Right lung (tissue), 10 donors: ENCODE measurements around the gene GRAMD2A. TPM values are rescaled to one million over a fixed set of nuclear protein-coding genes. Genes with fewer than 3 reads are reported as not detected.

Experiments used
- DNase-seq, 2 donors: peaks; one replicate each; pipeline ENCODE4 v3.0.0-alpha.2; 2013
- long read RNA-seq, 8 donors: transcript quantifications; one replicate each; lab custom pipeline, GENCODE V29; 2026
- polyA plus RNA-seq, 5 donors: library from polyadenylated mRNA; unstranded; fragments of 120-200 nt; gene quantifications; one replicate each; pipeline versions ENCODE4 v1.2.1 to v1.2.3, GENCODE V29; 2013; ENCODE audit warnings: inconsistent platforms in 1 of 5, low replicate concordance in 1 of 5; ENCODE audit not compliant: insufficient read length in 5 of 5, insufficient read depth in 1 of 5

Gene GRAMD2A
- polyA plus RNA-seq: 1 to 10 TPM; 6.0 to 9.6 (median 7.4) TPM
- long read RNA-seq, donor 1: 0 reads
- long read RNA-seq, donor 2: 0 reads
- long read RNA-seq, donor 3, partial matches to known transcripts: 0 of 2 reads
- long read RNA-seq, donor 3, other reads (novel, unspliced or antisense): 0 of 2 reads
- long read RNA-seq, donor 4: 0 reads
- long read RNA-seq, donor 5: 0 reads
- long read RNA-seq, donor 6, partial matches to known transcripts: 0 of 1 reads
- long read RNA-seq, donor 6, other reads (novel, unspliced or antisense): 0 of 1 reads
- long read RNA-seq, donor 7: 0 reads
- long read RNA-seq, donor 8: 0 reads

DNA sequence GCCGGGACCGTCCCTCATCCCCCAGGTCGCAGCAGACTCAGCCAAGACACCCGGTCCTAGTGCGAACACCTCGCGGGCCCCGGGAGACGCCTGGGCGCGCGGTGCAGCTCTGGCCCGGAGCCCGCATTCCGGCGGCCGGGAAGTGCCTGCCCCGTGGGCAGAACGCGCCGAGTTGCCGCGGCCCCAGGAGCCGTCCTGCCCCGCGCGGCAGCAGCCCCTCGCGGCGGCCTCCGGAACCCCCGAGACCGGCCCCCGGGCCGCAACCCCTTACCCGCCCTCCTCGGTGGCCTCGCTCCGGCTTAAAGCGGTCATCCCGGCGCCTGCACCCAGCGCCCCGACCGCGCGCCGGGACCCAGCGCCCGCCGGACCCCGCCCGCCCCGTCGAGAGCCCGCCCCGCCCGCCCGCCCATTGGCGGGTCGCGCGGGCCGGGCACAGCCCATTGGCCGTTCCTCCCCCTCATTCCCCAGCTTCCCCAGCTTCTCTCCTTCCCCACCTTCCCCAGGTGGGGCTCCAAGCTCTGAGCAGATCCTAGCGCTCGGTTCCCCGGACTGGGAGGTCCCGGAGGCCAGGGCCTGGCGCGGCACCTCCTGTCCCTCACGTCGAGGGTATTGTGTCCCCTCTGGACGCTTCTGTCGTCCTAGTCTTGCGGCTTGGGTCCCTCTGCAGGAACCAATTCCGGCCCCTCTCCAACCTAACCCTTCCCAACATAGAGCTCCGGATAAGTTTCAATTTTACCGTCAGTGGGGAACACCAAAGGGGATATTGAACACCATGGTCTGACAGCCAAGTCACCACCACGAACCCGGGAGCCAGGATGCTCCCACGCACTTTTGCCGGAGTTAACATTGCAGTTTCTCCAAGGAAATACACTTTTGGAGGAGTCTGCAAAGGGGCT is at the start of gene GRAMD2A:
GRAMD2A (minus strand) TSS at position 328 of the 896 bp plus-strand sequence.
- no peak for DNase-seq

- no peak for DNase-seq
Measured at GRCh38 chr15:72242775-72243370, 45.3 kb upstream of the GRAMD2A start.

DNA sequence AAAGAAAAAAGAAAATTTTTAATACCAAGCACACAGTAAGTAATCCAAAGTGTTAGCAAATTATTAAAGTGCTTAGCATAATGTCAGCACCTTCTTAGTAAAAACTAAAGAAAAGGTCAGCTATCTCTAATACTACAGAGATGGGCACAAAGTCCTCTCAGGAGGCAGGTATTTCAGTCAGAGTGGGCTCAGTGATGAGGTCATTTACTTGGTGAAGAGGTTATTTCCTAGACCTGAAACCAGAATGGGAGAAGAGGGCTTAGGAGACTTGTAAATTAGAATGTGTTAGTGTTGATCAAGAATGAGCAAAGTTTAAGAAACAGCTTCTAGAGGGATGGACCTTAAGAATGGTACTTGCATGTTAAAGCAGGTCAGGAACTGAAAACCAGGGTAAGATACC is 42.1 kb upstream of the GRAMD2A start:
- DNase-seq: no peak

- DNase-seq: no peak
Measured at GRCh38 chr15:72238586-72238985, 41.0 kb upstream of the GRAMD2A start.

GRCh38 chr15:72237853-72238224 is 40.3 kb upstream of the GRAMD2A start:
- DNase-seq: no peak

DNA sequence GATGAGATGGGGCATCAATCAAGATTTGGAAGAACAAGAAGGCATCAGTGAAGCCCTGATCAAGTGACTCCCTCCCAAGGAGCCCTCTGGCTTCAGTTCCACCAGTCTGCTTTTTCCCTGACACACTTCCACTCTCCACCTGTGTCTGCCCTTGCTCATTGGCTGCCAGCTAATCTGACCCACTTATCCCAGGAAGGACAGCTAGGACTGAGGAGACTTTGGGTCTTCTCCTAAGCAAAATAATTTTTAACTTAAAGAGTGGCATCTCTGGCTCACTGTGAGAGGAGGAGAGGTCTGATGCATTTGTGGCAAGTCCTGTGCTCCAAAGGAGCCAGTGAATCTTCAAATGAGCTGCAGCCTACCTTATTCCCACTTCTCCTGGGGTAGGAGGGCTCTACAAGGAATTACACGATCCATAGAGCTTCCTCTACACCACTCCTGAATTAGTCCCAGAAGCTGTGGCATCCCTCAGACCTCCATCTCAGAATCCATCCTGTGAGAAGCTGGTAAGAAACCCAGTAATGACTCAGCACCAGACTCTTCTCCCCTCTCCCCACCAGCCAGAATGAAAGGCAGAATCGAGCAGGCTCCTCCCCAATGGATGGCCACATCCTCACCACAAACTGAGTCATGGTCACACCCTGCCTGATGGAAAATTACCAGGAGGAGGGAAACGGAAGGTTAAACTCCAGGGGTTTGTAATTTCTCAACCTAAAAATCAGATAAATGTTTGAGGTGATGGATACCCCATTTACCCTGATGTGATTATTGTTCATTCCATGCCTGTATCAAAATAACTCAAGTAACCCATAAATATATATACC is 39.7 kb upstream of the GRAMD2A start:
- no peak for DNase-seq

DNA sequence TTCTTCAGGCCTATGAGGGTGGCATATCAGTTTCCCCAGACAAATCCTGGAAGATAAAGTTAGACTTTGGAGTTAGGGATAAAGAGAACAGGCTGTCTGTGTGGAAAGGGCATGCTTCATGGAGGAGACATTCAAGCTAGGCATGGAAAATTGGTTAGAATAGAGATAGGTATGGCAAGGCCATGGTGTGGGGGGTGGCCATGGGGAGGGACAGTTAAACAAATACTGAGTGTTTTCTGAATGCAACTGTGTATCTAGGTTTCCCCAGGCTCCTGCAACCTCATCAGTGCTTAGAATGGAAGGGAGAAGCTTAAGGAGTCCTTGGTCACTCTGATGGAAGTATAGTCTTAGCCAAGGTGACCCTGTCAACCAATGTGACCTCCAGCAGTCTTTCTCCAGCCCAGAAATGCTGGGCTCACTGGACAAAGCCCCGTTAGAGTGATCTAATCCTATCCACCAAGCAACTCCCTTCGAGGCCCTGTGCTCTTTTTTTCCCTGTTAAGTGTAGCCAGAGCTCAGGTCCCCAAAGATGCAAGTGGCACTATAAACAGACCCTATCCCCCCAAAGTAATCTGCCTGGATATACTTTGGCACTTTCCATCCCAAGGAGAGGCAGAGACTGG is 38.9 kb upstream of the GRAMD2A start:
- DNase-seq: no peak

- no peak for DNase-seq
Measured at GRCh38 chr15:72235298-72235697, 37.7 kb upstream of the GRAMD2A start.

DNA sequence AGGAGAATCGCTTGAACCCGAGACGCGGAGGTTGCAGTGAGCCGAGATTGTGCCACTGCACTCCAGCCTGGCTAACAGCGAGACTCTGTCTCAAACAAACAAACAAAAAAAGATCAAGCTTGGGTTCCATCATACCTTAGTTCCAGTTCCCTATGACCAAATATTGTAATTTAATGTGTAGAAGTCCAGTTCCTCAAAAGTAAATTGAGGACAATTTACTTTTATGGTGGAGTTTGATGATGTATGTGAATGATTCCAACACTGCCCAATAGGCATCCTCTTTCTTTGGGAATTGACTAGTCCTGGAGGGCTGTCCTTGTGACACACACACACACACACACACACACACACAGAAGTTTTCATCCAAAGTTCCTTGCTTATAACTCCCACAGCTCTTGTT is 36.2 kb upstream of the GRAMD2A start:
- DNase-seq: no peak

DNA sequence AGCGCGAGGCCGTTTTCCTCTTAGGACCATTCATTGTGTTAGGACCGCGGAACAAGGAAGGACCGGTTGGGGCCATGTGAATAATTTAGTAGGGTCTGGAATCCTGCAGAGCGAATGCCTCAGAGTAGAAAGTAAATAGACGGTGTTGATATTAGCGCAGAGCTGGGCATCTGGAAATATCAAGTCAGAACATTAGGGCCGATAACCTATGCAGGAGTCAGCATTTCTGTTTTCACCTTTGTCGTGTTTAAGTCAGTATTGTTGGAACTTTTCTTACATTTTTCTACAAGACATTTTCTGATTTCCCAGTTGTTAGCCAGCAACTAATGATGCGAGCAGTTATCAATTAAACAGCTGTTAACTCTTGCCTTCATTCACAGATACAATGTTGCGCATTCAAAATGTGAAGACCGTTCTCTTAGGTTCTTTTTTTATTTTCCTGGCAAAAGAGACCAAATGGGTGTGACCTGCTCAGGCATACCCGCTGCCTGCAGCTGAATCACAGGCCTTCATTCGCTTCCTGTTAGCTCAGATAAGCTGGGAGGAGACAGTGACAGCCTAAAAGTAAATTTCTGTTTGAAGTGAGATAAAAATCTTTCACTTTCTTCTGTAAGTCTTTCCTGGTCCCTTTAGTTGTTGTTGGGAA is 34.4 kb upstream of the GRAMD2A start:
- DNase-seq: peak in 1 of 2 donors; percentile 39

DNA sequence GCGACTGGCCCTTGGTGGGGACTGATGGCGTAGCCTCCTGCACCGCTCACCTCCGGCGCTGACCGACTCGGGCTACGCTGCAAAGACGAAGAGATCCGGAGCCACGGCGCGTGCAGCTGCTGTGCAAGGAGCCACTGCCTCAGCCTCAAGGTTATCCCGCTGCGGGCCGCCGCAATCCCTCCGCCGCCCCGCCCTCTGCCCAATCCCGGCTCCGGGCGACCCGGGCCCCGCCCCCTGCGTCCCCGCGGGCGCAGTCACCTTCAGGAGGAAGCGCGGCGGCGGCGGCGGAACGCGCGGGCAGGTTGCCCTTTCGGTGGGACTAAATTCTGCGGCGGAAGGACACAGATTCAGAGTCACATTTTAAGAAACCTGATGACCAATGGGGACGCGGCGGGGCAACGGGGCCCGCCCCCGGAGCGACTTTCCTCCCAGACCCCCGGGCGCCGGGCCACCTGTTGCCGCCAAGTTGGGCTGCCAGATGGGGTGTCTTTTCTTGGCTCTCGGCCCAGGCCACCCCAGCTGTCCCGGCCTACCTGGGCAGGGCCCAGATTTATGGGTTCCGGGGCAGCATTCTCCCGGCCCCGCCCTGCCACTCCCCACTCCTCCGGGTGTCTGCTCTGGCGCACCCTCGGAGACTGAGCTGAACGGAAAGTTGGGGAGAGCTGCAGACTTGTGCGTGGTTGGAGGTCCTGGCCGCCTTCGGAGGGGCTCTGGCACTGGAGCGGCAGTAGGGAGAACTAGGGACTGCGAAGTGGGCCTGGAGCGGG is 33.7 kb upstream of the GRAMD2A start, which contains the start of gene PKM:
PKM (minus strand) TSS at position 125 of the 767 bp plus-strand sequence. CDS start 12,093 bp downstream, outside the sequence.
- DNase-seq: peak; percentile 94 to 96

- DNase-seq: peak; percentile 94 to 95
Measured at GRCh38 chr15:72230197-72231065, 32.8 kb upstream of the GRAMD2A start.

DNA sequence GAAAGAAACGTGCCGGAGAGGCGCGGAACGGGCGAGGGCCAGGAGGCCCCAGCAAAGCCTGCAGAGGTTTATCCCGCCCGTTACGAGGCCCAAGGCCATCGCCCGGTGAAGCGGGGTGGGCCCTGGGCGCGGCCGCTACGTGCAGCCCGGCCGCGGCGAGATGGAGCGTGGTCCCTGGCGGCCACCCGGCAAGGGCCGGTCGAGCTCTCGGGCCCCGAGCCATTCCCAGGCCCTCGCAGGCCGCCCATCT is 32.3 kb upstream of the GRAMD2A start:
- DNase-seq: no peak

DNA sequence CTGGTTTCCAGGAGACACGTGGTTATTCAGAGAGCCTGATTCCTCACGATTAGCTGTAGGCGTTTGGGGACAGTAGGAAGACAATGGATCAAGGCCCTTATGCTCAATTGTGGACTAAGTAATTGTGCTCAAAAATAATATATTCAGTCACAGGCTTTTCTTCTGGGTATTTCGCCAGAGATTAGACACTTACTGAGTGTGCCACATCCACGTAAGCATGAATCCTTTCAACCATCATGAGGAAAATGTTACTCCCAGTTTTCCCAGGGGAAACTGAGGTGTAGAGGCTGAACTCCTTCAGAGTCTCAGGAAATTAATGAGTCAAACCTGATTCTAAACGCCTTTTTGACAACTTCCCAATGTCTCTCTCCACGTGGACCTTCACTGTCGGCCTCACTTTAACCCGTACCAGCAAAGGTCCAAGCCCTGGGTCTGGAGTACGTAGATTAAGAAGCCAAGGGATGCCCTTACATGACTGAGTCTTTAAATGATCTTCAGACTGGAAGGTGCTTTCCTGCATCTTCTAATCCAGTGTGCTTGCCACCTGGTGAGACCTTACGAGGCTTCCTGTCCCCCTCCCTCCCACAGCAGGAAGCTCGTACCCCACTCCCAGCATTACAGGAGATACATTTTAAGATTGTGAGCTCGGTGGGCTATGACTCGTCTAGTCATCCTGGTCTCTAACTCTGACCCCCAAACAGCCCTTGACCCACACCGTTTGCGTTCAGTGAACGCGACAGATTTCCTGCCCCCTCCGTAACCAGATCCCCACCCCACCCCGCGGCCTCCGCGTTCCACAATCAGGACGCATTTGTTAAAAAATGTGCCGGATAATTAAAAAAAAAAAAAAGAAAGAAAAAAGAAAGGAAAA is 31.7 kb upstream of the GRAMD2A start:
- peak in 1 of 2 donors; percentile 15 for DNase-seq

GRCh38 chr15:72227720-72228119 is 30.1 kb upstream of the GRAMD2A start:
- DNase-seq: no peak

DNA sequence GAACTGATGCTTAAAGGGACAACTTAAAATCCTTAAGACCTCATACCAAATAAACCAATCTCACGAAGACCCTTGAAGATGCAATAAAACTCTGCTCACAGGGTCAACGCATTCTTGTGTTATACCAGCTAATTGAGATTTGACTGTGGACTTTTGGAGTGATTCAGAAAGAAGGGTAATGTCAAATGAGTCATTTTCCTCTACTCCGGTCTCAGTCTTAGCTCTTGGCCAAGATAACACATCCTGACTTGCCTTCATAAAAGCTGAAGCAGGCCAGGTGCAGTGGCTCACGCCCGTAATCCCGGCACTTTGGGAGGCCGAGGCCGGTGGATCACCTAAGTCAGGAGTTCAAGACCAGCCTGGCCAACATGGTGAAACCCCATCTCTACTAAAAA is 29.6 kb upstream of the GRAMD2A start:
- no peak for DNase-seq

DNA sequence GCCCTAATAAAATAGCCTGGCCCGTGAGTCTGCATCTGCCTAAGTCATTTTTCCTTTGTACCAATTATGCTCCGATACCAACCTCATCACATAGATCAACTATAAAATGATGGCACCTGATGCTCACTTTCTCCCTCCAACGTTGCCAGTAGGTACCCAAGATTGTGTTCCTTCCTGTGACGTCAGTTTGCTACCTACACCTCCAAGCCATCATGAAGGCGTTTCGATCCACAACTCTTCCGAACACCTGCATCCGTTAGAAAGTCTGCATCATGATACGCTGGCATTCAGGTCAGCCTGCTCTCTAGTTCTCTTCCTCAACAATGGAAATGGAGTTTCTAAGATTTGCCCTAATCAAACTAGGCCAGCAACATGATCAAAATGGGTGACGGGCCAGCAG is 25.7 kb upstream of the GRAMD2A start:
- DNase-seq: no peak

DNA sequence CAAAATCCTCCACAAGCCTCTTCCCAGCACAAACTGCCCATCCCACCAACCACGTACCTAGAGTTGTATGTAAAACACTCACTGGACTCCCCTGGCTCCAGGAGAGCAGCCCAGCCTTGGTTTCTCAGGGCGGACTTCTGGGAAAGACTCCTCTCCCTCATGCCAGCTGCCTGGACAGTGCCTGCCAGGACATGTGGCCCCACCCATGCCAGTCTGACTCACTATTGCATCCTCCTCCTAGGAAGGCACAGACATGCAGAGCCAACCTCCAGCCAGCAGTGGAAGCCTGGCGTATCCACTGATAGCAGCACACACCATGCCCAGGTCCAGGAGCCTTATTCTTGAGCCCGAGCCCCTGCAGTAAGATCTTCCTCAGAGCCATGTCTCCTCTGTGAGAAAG is 24.8 kb upstream of the GRAMD2A start:
- DNase-seq: no peak
